HepG2 (cell line): ENCODE measurements around the gene PMEL. TPM values are rescaled to one million over a fixed set of nuclear protein-coding genes. Genes with fewer than 3 reads are reported as not detected.

Experiments used
- DRAP1 ChIP-seq: IDR thresholded peaks from 2 replicates; pipeline ENCODE4 v1.6.1; 2016; ENCODE audit warnings: missing genetic modification reagents, missing compliant biosample characterization
- FOXK1 ChIP-seq: sonication (generic); formaldehyde crosslinking; IDR thresholded peaks from 2 replicates; pipeline ENCODE4 v1.4.0; 2020; ENCODE audit warnings: low read depth, missing genetic modification reagents, borderline replicate concordance
- FOXK2 ChIP-seq: fragments of 450-650 bp; IDR thresholded peaks from 2 replicates; pipeline ENCODE4 v1.6.1; 2016
- GATAD1 ChIP-seq: IDR thresholded peaks from 2 replicates; pipeline ENCODE4 v1.6.1; 2016; ENCODE audit warnings: missing genetic modification reagents, missing compliant biosample characterization
- HDAC2 ChIP-seq: sonication (generic); formaldehyde crosslinking; IDR thresholded peaks from 2 replicates; pipeline ENCODE4 v1.4.0; 2020; ENCODE audit warnings: missing genetic modification reagents
- HMGA1 ChIP-seq: sonication (generic); formaldehyde crosslinking; conservative IDR thresholded peaks from 2 replicates; pipeline ENCODE4 v1.4.0; 2020; ENCODE audit warnings: missing genetic modification reagents
- MED1 ChIP-seq: sonication (generic); formaldehyde crosslinking; IDR thresholded peaks from 2 replicates; pipeline ENCODE4 v1.4.0; 2020; ENCODE audit warnings: missing genetic modification reagents
- SAP130 ChIP-seq: IDR thresholded peaks from 2 replicates; pipeline ENCODE4 v1.6.1; 2016; ENCODE audit warnings: low read depth
- STAG1 ChIP-seq: sonication (generic); formaldehyde crosslinking; IDR thresholded peaks from 2 replicates; pipeline ENCODE4 v1.4.0; 2020; ENCODE audit warnings: missing genetic modification reagents
- ZBTB7A ChIP-seq: sonication (generic); formaldehyde crosslinking; IDR thresholded peaks from 2 replicates; pipeline ENCODE4 v1.8.0; 2022; ENCODE audit warnings: mild to moderate bottlenecking, missing genetic modification reagents
- ZNF253 ChIP-seq: sonication (generic); formaldehyde crosslinking; IDR thresholded peaks from 2 replicates; pipeline ENCODE4 v1.8.0; 2022; ENCODE audit warnings: mild to moderate bottlenecking, missing genetic modification reagents, borderline replicate concordance
- ZNF451 ChIP-seq: sonication (generic); formaldehyde crosslinking; IDR thresholded peaks from 2 replicates; pipeline ENCODE4 v1.5.0; 2020; ENCODE audit warnings: mild to moderate bottlenecking, missing genetic modification reagents
- ZNF510 ChIP-seq: sonication (generic); formaldehyde crosslinking; IDR thresholded peaks from 2 replicates; pipeline ENCODE4 v1.4.0; 2020; ENCODE audit warnings: low read depth, mild to moderate bottlenecking, missing genetic modification reagents
- ZNF678 ChIP-seq: sonication (generic); formaldehyde crosslinking; IDR thresholded peaks from 2 replicates; pipeline ENCODE4 v1.4.0; 2020; ENCODE audit warnings: mild to moderate bottlenecking, missing genetic modification reagents
- ZNF747 ChIP-seq: sonication (generic); formaldehyde crosslinking; IDR thresholded peaks from 2 replicates; pipeline ENCODE4 v1.8.1; 2023; ENCODE audit warnings: missing genetic modification reagents, mild to moderate bottlenecking, borderline replicate concordance
- ZSCAN29 ChIP-seq: sonication (generic); formaldehyde crosslinking; conservative IDR thresholded peaks from 2 replicates; pipeline ENCODE4 v1.4.0; 2020; ENCODE audit warnings: mild to moderate bottlenecking, missing genetic modification reagents
- polyA plus RNA-seq, 8 experiments: library from polyadenylated mRNA; depleted of rRNA in 3 of 8; stranded (reverse) in 7 of 8; unstranded in 1 of 8; fragments of >200 nt; fragmentation: Illumina TruSeq in 4 of 8; extraction: Trizol in 4 of 8; gene quantifications; 2 replicates each; pipeline versions ENCODE4 v1.2.1 to v1.2.3, GENCODE V29; 2011 to 2016; ENCODE audit warnings: low read depth in 4 of 8, missing spikeins in 1 of 8, mixed read lengths in 1 of 8; ENCODE audit not compliant: insufficient read depth in 1 of 8
- total RNA-seq, 5 experiments: library from RNA; depleted of rRNA; stranded (reverse); fragments of >200 nt; fragmentation: Illumina TruSeq; extraction: Trizol; gene quantifications; 2 replicates each; pipeline ENCODE4 v1.2.3, GENCODE V29; 2016; ENCODE audit warnings: low read depth in 1 of 5
- TF ChIP-seq, protein P1 (sequence below): sonication (generic); formaldehyde crosslinking; conservative IDR thresholded peaks from 2 replicates; pipeline ENCODE4 v1.4.0; 2020; ENCODE audit warnings: mild to moderate bottlenecking, missing genetic modification reagents, moderate library complexity
- TF ChIP-seq, protein P2 (sequence below): sonication (generic); formaldehyde crosslinking; IDR thresholded peaks from 2 replicates; pipeline ENCODE4 v1.8.0; 2022; ENCODE audit warnings: mild to moderate bottlenecking, missing genetic modification reagents
- TF ChIP-seq, protein P3 (sequence below): IDR thresholded peaks from 2 replicates; pipeline ENCODE4 v1.6.1; 2016; ENCODE audit warnings: mild to moderate bottlenecking
- TF ChIP-seq, protein P4 (sequence below): sonication (generic); formaldehyde crosslinking; conservative IDR thresholded peaks from 2 replicates; pipeline ENCODE4 v1.4.0; 2020; ENCODE audit warnings: missing genetic modification reagents

Gene PMEL
- total and polyA plus RNA-seq, 2 of the 13 experiments (the other 11 are each of a cell fraction or from before 2014, with no cell fraction given), result 0.49 to 3.3 TPM

DNA sequence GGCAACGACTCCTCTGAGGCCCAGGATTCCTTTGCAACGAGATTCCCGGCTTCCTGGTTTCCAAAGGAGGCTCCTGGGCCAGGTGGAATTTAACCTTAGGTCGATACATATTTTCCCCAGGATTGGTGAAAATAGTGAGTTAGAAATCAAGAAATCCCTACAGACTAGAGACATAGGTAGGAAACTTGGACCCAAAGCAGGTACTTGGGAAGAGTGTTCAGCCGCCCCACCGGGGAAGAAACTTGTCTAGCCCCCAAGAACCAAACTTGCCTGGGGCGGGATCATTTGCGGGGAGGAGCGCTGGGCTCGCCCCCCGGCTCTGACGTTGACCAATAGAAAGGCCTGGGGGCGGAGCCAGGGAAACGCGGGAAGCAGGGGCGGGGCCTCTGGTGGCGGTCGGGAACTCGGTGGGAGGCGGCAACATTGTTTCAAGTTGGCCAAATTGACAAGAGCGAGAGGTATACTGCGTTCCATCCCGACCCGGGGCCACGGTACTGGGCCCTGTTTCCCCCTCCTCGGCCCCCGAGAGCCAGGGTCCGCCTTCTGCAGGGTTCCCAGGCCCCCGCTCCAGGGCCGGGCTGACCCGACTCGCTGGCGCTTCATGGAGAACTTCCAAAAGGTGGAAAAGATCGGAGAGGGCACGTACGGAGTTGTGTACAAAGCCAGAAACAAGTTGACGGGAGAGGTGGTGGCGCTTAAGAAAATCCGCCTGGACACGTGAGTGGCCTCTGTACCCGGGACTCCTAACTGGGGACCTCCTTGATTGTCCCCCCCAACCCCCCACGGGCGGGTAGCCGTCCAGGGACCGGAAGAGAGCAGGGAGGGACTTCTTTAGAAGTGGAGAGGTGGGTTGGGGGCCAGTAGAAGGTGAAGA is 803 bp upstream of the PMEL start, which contains the start of gene CDK2 (continued):
- TF ChIP-seq, protein P1, sequence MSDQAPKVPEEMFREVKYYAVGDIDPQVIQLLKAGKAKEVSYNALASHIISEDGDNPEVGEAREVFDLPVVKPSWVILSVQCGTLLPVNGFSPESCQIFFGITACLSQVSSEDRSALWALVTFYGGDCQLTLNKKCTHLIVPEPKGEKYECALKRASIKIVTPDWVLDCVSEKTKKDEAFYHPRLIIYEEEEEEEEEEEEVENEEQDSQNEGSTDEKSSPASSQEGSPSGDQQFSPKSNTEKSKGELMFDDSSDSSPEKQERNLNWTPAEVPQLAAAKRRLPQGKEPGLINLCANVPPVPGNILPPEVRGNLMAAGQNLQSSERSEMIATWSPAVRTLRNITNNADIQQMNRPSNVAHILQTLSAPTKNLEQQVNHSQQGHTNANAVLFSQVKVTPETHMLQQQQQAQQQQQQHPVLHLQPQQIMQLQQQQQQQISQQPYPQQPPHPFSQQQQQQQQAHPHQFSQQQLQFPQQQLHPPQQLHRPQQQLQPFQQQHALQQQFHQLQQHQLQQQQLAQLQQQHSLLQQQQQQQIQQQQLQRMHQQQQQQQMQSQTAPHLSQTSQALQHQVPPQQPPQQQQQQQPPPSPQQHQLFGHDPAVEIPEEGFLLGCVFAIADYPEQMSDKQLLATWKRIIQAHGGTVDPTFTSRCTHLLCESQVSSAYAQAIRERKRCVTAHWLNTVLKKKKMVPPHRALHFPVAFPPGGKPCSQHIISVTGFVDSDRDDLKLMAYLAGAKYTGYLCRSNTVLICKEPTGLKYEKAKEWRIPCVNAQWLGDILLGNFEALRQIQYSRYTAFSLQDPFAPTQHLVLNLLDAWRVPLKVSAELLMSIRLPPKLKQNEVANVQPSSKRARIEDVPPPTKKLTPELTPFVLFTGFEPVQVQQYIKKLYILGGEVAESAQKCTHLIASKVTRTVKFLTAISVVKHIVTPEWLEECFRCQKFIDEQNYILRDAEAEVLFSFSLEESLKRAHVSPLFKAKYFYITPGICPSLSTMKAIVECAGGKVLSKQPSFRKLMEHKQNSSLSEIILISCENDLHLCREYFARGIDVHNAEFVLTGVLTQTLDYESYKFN (CRISPR knock-in tag), result peak; percentile 45; the same call in 1 of the 2 replicates
- 0 out of 2 replicates have a peak, but pooled peaks have one; percentile 35 for TF ChIP-seq ZNF678 (CRISPR knock-in tag)
- 0 out of 2 replicates have a peak, but pooled peaks have one; percentile 33 for TF ChIP-seq ZNF510 (CRISPR knock-in tag)
- TF ChIP-seq MED1, result peak; percentile 34; the same call in 1 of the 2 replicates
- TF ChIP-seq ZNF451 (CRISPR knock-in tag), result peak; percentile 25; the same call in 1 of the 2 replicates
- 0 out of 2 replicates have a peak, but pooled peaks have one; percentile 51 for TF ChIP-seq ZBTB7A (CRISPR knock-in tag)
- TF ChIP-seq HMGA1 (CRISPR knock-in tag), result no peak
- no peak for TF ChIP-seq STAG1 (CRISPR knock-in tag)
- TF ChIP-seq, protein P2, sequence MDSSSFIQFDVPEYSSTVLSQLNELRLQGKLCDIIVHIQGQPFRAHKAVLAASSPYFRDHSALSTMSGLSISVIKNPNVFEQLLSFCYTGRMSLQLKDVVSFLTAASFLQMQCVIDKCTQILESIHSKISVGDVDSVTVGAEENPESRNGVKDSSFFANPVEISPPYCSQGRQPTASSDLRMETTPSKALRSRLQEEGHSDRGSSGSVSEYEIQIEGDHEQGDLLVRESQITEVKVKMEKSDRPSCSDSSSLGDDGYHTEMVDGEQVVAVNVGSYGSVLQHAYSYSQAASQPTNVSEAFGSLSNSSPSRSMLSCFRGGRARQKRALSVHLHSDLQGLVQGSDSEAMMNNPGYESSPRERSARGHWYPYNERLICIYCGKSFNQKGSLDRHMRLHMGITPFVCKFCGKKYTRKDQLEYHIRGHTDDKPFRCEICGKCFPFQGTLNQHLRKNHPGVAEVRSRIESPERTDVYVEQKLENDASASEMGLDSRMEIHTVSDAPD, result no peak
- peak; percentile 12; the same call in 1 of the 2 replicates for TF ChIP-seq HDAC2 (CRISPR knock-in tag)
- no peak for TF ChIP-seq FOXK2
- TF ChIP-seq FOXK1 (CRISPR knock-in tag), result no peak
- TF ChIP-seq GATAD1, result 0 out of 2 replicates have a peak, but pooled peaks have one; percentile 29
- TF ChIP-seq, protein P3, sequence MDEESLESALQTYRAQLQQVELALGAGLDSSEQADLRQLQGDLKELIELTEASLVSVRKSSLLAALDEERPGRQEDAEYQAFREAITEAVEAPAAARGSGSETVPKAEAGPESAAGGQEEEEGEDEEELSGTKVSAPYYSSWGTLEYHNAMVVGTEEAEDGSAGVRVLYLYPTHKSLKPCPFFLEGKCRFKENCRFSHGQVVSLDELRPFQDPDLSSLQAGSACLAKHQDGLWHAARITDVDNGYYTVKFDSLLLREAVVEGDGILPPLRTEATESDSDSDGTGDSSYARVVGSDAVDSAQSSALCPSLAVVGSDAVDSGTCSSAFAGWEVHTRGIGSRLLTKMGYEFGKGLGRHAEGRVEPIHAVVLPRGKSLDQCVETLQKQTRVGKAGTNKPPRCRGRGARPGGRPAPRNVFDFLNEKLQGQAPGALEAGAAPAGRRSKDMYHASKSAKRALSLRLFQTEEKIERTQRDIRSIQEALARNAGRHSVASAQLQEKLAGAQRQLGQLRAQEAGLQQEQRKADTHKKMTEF, result peak; percentile 42; the same call in 1 of the 2 replicates
- 0 out of 2 replicates have a peak, but pooled peaks have one; percentile 48 for TF ChIP-seq ZNF747 (CRISPR knock-in tag)
- peak; percentile 52; the same call in 1 of the 2 replicates for TF ChIP-seq DRAP1 (CRISPR knock-in tag)
- no peak for TF ChIP-seq ZNF253
- TF ChIP-seq ZSCAN29, result no peak
- TF ChIP-seq SAP130 (CRISPR knock-in tag), result peak; percentile 84
- TF ChIP-seq, protein P4, sequence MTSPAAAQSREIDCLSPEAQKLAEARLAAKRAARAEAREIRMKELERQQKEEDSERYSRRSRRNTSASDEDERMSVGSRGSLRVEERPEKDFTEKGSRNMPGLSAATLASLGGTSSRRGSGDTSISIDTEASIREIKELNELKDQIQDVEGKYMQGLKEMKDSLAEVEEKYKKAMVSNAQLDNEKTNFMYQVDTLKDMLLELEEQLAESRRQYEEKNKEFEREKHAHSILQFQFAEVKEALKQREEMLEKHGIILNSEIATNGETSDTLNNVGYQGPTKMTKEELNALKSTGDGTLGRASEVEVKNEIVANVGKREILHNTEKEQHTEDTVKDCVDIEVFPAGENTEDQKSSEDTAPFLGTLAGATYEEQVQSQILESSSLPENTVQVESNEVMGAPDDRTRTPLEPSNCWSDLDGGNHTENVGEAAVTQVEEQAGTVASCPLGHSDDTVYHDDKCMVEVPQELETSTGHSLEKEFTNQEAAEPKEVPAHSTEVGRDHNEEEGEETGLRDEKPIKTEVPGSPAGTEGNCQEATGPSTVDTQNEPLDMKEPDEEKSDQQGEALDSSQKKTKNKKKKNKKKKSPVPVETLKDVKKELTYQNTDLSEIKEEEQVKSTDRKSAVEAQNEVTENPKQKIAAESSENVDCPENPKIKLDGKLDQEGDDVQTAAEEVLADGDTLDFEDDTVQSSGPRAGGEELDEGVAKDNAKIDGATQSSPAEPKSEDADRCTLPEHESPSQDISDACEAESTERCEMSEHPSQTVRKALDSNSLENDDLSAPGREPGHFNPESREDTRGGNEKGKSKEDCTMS (CRISPR knock-in tag), result no peak
